Cerebellar nuclear complex (tissue), 1 donor: ENCODE measurements around the gene CETN1.

Experiments used
- DNase-seq, 2 experiments: peaks; one replicate each; lab custom pipeline; 2025; lab: John Stamatoyannopoulos, UW

The CETN1 gene

DNA sequence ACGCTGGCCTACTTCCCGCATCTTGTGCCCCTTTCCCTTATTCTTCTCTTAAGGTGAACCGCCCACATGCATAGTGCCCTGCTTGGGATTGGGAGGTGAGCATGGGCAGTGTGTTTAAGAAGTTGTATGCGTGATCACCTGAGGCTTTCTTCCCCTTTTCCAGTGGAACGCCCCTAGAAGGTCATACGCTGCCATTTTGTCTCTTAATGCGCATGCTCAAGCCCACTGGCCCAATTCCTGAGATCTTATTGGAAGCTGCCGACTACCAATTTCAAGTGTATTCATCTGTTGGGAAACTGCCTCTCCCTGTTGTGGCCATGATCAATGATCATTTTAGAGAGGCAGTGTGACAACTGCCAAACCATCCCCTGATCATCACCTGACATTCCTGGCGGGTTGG is 3.3 kb upstream of the CETN1 start:
- DNase-seq = no peak

DNA sequence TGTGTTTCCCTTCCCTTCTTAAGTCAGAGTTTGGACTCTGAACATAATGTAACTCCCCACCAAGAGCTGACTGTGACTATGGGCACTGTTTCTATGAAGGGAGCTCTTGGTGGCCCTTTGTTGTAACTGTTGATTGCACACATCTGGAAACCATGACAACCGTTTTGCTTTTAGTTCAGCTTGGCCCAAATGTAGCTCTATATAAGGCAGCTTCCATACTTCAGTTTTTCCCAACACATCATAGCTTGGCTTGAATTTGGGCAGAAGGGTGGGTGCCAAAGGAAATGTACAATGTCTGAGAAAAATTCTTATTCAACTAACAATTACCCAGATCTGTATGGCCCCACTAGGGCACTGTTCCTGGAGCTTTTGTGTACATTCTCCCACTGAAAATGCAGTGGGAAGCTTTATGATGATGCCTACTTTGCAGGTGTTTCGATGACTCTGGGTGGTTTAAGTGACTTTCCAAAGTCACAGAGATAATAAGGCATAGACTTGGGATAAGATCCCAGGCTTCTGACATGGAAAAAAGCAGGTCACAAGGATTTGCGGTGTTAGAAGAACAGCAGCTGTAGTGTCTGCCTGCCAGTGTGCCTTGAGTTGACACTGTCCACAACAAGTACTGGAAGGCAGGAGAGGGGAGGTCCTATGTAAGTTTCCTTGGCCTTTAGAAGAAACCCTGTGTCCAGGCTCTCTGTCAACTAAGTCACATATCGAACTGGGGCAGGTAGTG is 2.4 kb upstream of the CETN1 start:
- no peak for DNase-seq

DNA sequence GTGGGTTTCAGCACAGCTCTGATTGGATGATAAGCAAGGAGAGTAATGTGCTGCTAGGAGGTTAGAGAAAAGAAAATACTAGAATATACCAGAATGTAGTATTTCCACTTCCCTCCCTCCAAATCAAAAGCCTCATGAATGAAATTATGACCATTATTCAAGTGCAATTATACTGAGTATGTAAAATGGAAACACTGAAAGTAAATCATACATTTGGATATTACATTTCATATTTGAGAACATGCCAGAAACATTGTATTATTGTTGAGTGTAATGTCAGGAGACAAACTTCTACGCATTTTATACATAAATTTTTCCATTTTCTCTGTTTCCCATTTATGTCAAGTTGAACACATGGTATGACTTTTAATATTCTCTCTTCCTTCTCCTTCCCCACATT is 942 bp upstream of the CETN1 start:
- DNase-seq = no peak

DNA sequence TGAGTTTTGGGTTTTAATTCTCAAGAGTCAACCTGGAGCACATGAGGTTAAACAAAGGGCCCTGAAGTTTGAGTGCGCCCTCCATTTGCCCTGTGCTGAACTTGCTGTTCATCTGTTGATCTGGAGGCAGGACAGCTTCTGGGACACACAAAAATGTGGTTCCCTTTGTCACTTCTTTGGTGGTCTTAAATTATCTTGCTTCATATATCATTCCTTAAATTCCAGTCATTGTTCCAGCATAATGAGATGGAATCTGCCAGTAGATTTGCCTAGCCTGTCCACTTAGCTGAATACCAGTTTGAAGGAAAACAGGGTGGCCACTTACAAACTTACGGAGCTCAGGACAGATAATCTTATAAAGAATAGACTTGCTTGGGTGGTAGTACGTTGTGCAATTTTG is 916 bp downstream of the CETN1 start:
- DNase-seq = no peak

DNA sequence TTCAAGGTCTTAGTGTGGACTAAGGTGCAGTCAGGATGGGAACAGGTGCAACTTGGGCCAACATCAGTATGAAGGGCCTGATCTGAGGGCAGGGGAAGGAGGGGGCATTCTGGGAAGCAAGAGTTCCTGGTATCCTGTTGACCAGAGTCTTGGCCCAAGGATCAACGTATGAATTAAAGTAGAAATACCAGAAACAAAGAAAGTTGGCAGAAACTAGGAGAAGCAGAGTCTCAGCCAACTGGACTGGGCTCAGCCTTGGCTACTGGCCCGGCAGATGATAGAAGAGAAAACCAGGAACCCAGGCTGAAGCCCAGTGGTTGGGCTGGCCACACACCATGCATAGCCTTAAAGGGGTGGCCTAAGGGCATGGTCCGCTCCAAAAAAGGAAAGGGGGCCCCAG is 2.3 kb downstream of the CETN1 start:
- no peak for DNase-seq

DNA sequence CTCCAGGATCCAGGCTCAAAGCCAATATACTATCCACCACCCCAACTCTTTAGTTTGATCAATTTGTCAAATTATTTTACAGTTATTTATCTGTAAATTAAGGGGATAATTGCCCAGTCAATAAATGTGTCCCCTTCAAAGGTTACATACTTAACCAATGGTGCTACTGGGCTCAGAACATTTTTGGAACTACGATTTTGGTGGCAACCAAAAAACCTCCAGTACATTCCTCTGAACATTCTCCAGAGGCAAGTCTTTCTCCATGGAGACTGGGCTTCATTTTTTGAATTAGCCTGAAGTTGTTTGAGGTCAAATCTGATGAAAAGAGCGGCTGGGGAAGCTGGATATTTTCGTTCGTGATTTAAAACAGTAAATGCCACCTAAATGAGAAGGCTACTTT is 14.9 kb downstream of the CETN1 start:
- DNase-seq = no peak

DNA sequence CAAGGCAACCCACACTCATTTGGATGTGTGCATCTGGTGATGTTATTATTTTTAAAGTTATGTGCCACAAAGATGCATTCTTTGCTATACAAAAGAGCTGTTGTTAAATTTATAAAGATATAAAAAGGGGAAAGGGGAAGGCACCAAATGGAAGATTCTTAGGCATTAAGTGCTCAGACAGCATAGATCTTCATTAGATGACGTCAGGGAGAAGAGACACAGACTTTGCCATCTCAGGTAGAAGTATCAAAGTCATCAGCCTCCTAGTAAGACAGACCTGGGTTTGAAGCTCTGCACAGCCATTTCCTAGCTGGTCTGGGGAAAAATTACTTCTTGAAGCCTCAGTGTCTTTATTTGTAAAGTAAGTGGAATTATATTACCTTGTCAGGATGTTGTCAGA is 15.4 kb downstream of the CETN1 start:
- DNase-seq = no peak

DNA sequence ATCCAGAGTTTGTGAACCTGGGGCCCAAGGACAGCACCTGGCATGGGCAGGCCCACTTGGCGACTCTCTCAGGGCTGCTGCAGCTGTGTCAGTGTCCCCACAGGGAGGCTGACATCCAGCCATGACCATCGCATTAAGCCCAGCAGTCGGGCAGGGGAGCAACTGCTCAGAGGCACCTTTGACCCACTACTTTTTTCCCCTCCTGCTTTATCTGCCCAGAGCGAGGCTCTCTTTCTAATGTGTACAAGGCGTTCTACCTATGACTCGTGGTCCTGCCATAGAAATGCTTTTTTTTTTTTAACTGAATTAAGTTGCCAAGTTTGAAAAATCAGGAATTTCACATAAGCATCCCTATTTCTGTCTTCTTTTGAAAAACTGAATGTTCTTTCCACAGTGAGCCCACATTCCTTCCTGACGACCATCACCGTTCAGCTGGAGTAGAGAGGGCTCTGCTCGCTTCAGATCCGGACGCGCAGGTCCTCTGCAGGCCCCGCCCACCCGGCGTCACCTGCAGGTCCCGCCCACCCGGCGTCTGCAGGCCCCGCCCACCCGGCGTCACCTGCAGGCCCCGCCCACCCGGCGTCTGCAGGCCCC is 16.2 kb downstream of the CETN1 start:
- DNase-seq = peak in 1 of 2 experiments; percentile 8

DNA sequence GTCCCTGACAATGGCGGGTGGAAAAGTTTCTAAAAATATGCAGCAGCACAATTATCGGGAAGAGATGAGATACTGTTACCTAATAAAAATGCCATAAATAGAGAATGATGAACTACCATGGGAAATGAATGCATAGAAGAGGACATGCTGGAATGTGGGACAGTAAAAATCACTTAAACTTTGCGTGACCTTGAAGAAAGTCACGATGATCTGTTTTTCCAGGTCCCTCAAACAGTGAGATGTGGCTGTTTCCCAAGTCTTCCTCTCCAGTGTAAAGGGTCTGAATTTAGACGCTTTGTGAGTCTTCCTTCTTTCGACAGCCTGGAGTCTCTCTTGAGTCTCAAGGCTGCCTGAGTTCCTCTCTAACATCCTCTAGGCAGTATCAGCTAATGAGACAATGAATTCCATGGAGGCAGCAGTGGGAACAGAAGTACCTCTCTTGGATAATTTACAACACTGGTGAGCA is 18.0 kb downstream of the CETN1 start:
- no peak for DNase-seq

DNA sequence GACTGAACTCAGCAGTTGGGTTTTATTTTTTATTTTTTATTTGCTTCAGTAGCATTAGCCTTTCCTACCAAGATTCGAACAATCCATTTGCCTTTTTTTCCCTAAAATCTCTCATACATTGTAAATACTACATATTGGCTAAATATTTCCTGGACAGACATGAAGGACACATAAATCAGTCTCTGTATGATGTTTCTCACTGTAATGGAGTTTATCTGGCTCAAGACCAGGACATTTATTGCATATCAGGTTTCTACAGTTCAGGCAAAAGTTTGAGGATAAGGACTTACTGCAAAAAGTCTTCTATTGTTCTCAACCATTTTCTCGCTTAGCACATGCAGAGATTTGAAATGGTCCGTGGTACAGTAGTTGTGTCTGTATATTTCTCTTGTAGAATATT is 19.9 kb downstream of the CETN1 start:
- DNase-seq = no peak

DNA sequence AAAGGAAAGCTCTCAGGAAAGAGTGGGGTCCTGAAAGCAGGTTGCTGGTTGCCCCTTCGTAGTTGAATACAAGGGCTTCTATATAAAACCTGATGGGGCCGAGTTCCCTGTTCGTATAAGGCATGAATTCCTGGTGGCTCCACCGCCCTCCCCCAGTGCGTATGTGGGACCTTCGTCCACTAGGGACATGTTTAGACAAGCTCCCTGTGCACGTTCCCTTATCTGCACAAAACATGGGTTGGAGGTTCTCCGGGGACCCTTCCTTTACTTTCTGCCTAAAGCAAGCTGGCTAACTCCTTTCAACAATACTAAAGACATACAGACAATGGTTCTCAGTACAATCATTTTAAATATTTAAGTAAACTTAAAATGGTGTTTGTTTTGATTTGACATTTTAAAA is 24.6 kb downstream of the CETN1 start:
- DNase-seq = no peak

DNA sequence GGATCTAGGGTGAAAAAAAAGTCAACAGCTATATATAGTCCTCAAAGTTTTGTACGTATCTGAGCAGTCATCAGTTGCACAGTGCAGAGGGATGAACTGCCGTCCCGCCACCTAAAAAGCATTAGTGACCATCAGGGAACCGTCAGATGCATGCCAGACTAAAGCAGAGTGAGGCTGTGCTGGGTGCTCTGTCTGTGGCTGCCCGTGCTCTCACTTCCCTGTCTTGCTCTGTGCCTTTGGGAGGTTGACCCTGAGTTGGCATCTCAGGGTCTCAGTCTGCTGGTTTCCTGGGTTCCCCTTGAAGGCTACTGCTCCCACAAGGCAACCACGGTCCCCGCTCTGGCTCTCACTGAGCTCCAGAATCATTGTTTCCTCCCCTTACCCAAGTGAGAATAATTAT is 27.8 kb downstream of the CETN1 start:
- DNase-seq = no peak

DNA sequence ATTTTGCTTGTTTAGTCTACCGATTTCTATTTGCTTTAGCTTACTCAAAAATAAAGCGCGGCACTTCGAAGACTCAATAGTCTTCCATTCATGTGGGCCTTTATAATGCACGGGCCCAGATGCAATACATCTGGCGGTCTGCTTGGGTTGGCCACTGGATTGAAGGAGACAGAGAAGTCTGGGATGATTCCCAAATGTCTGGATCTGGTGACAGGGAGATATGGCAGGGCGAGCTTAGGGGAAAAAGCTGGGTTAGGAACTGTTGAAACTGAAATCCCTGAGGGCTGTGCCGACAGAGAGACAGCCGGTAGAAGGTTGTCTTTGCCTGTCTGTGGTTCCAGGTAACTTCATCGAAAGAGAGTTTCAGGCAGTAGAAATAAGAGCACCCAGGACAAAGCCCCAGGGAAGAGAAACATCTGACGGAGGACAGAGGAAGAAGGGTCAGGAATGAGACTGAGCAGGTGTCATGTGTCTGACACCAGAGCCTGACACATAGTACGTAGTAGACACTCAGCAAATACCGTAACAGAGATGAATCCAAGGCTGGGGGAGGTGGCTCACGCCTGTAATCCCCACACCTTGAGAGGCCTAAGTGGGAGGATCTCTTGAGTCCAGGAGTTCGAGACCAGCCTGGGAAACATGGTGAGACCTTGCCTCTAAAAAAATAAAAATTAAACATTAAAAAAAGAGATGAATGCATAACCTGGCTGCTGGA is 30.2 kb downstream of the CETN1 start:
- no peak for DNase-seq

DNA sequence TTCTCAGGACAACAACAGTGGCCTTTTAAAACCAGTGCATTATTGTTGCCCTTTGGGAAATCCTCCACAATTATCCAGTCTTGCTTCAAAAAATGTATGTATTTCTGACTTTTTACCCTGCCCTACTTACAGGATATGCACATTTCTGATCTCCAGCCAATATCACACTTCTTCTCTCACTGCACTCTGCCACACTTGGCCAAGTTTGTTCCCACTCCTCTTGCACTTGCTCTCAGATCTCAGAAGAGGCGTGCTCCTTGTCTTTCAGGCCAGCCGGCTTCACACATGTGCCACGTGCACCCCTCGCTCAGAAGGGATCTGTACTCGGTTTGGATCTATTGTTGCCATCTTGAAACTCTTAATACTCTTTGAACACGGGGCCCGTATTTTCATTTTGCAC is 32.0 kb downstream of the CETN1 start:
- DNase-seq = no peak

DNA sequence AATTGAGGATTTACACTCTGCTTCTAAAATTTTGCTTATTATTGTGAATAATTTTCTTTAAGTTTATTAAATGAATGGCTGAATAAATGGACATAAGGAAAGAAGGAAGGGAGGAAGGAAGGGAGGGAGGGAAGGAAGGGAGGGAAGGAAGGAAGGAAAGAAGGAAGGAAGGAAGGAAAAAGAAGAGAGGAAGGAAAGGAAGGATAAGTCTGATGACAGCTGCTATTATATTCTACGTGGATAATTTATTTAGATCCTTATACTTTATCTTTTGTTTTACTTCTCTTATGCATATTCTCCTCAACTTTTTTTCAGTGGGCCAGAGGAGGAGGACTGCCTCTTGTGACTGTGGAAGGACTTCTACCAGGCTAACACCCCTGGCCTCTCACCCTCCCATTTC is 34.0 kb downstream of the CETN1 start:
- DNase-seq = no peak

DNA sequence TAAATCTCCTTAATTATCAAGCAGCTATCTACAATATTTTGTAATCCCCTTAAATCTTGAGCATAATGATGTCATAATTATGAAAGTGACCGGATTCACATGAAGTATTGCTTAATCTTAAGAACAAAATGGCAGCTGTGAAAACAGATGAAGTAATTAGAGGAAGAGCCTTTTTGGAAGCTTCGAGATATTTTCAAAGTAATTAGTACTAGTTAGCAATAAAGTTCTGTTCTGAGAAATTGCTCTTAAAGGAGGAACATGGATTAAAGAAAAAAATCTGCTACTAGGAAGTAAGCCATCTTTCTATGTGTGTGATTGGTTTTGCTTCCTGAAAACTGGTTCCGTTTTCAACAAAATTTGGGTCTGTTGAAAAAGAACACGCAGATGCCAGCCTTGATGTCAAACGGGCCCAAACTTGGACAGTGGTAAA is 34.9 kb downstream of the CETN1 start:
- DNase-seq = no peak

DNA sequence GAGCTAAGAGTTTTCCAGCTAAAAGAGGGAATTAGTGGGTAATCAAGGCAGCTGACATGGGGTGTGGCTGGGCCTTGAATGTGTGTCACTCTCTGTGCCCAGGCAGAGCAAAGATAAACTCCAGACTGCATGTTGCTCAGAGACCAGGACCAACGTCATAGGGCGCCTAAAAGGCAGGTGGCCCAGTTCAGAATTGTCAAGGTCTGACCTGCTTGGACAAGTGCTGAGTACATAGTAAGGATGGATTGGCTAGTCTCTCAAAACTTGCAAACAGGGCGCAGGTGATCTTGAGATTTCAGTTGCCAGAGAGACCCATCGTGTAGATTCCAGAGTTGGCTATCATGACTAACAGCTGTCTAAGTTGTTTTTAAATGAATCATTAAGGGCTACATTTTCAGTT is 35.6 kb downstream of the CETN1 start:
- DNase-seq = no peak

DNA sequence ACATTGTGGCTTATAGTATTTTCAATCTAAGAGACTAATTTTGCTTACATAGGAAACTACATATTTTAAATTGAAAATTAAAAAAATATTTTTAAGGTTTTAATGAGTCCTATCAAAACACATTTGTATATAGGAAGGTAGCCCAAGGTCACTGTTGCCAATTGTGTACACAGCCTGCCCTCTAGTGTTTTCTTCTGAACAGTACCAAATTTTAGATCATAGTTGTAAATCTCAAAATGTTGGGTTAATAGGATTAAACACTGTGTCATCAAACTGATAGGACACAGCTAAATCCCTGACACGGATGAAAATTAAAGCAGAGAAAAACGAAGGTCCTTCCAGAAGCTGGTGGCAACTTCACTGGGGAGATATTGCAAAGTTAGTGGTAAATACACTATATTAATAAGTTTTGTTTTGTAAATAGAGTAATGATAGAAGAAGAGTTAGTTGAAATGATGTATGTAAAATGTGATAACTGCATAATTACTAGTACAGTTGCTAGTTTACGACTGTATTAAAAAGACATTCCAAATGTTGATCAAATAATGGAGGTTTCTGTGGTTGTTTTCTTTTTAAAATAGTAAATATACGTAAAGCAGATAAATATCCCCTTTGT is 36.3 kb downstream of the CETN1 start:
- no peak for DNase-seq

DNA sequence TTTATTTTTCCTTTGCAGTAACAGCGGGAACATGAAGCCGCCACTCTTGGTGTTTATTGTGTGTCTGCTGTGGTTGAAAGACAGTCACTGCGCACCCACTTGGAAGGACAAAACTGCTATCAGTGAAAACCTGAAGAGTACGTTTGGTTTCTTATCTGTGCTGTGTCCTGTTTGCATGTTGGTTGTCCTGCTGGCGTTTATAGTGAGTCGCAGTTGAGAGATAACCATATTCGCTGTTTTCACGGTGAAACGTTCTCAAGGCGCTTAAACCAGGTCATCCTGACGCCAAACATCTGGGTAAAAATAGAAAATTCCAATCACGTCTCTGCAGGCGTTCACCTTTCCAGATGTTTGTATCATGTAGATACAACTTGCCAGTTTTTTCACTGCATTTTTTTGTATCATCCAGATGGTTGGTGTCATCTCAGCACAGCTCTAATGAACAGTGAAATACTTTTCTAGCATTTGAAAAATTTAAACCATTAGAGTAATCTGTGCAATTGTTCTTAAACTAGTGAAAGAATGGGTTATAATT is 37.9 kb downstream of the CETN1 start:
- no peak for DNase-seq

DNA sequence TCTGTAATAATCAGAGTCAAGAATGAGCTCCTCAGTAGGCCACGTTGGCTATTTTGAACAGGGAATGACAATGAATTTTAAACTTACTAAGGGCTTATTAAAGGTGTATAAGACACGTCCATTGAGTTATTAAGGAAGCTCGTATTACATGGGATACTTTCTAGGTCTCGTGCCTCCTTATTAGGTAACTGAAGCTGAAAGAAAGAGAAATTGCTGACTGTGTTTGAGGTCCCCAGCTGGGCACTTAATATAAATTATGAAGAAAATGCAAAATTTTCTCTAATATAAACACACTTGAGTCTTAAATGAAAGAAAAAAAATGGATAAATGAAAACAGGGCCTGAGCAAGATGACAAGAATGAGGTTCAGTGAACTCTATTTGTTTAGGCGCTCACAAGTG is 38.4 kb downstream of the CETN1 start:
- no peak for DNase-seq

DNA sequence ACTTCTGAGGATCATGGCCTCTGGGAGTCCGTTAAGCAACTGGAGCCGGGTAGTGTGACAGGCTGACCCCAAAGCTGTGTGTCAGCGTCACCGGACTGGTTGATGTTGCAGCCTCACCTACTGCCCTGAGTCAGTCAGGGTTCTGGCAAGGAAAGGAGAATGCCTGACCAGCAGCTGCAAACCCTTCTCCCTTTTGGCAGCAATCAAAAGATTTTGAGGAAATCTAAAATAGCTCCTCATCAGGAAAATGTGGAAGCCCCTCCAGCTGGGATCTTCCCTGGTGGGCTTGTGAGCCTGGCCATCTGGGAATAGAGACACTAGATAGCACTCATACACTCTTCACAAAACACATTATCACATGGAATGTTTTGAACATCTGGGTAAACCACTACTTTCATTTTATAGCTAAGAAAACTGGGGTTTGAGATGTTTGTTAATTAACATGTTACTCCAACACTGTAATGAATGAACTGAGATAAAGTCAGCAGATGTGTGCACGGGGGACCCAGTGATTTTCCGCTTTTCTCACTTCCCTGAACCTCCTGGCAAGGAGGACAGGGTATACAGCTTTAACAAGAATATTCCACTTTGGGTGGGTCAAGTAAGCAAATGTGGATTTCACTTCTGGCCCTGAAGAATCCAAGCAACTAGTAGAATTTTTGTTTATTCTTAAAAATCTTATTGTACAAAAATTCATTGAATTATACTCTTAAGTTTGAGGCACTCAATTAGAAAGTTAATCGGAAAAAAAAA is 41.3 kb downstream of the CETN1 start:
- no peak for DNase-seq

DNA sequence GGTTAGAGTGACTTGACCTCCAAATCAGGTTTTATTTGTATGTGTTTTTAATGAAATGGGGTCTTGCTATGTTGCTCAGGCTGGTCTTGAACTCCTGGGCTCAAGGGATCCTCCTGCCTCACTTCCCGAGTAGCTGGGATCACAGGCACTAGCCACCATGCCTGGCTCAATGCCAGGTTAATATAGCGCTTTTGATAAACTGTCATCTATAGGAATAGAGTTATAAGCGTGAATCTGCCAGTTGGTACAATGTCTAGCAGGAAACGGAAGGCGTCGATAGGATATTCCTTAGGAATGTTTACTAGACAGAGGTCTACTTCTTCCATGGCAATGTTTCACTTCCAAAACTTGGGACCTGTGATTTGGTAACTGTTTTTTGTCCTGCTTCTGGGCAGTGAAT is 42.1 kb downstream of the CETN1 start:
- DNase-seq = no peak
